Measurements from ENCODE around the gene SLAMF1.

The SLAMF1 gene

GRCh38 chr1:160625321-160625720, 21.5 kb downstream of the SLAMF1 start:
- H3K4me3 ChIP-seq (replicated peaks in 1 of 2; ENCODE audit: low read depth in 2 of 2, low read length in 2 of 2) = no peak overlapping the region

DNA sequence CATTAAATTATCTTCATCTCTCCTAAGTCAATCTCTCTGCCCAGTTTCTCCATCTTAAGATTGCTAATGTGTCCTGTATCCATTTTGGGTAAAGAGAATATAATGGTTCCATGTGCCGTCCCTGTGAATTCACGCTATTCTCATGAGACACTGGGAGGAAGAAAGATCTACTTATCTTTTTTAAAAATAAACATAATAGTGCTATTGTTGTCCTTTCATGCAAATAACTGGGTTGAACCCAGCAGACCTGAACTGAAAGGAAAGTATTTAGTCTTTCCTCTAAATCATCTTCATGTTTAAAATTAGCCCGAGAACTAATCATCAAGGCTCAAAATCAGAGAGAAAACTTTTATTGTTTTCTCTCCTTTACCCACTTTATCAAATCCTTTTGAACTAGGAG, 22.4 kb downstream of the SLAMF1 start:
- no peak overlapping the region for H3K4me3 ChIP-seq (replicated peaks in 1 of 2; ENCODE audit: low read depth in 2 of 2, low read length in 2 of 2)
- TF ChIP-seq, protein P1, sequence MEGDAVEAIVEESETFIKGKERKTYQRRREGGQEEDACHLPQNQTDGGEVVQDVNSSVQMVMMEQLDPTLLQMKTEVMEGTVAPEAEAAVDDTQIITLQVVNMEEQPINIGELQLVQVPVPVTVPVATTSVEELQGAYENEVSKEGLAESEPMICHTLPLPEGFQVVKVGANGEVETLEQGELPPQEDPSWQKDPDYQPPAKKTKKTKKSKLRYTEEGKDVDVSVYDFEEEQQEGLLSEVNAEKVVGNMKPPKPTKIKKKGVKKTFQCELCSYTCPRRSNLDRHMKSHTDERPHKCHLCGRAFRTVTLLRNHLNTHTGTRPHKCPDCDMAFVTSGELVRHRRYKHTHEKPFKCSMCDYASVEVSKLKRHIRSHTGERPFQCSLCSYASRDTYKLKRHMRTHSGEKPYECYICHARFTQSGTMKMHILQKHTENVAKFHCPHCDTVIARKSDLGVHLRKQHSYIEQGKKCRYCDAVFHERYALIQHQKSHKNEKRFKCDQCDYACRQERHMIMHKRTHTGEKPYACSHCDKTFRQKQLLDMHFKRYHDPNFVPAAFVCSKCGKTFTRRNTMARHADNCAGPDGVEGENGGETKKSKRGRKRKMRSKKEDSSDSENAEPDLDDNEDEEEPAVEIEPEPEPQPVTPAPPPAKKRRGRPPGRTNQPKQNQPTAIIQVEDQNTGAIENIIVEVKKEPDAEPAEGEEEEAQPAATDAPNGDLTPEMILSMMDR (IDR thresholded peaks at IDR 0.05; ENCODE audit: low read depth, low read length) = no peak
- DNase-seq (ENCODE audit: low read depth in 2 of 2) = no peak

More at GRCh38 chr1:160625321-160625720, 21.5 kb downstream of the SLAMF1 start:
- TF ChIP-seq, protein P1 (IDR thresholded peaks at IDR 0.05; ENCODE audit: low read depth, low read length) = no peak
- DNase-seq (ENCODE audit: low read depth in 2 of 2) = no peak

DNA sequence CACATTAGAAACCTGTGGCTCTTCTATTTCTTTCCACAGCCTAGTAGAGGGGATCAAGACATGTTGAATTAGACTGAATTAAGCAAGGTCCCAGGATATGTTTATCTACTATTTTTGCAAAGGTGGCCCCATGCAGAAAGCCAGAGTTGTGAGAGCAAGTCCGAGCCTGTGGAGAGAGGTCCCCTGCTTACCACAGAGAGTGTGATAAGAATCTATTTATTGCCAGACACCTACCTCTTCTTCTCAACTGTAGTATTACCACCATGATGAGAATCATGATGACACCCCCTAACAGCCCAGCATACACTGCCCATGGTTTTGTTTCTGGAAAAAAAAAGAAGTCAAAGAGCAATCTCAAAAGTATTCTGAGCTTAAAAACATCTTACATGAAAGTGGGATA, 23.0 kb downstream of the SLAMF1 start:
- TF ChIP-seq, protein P1 (IDR thresholded peaks at IDR 0.05; ENCODE audit: low read depth, low read length) = no peak
- no peak for DNase-seq (ENCODE audit: low read depth in 2 of 2)
- H3K4me3 ChIP-seq (replicated peaks in 1 of 2; ENCODE audit: low read depth in 2 of 2, low read length in 2 of 2) = no peak overlapping the region

GRCh38 chr1:160623227-160623633, 23.6 kb downstream of the SLAMF1 start:
- TF ChIP-seq, protein P1 (IDR thresholded peaks at IDR 0.05; ENCODE audit: low read depth, low read length) = no peak
- no peak overlapping the region for H3K4me3 ChIP-seq (replicated peaks in 1 of 2; ENCODE audit: low read depth in 2 of 2, low read length in 2 of 2)
- DNase-seq (ENCODE audit: low read depth in 2 of 2) = no peak

DNA sequence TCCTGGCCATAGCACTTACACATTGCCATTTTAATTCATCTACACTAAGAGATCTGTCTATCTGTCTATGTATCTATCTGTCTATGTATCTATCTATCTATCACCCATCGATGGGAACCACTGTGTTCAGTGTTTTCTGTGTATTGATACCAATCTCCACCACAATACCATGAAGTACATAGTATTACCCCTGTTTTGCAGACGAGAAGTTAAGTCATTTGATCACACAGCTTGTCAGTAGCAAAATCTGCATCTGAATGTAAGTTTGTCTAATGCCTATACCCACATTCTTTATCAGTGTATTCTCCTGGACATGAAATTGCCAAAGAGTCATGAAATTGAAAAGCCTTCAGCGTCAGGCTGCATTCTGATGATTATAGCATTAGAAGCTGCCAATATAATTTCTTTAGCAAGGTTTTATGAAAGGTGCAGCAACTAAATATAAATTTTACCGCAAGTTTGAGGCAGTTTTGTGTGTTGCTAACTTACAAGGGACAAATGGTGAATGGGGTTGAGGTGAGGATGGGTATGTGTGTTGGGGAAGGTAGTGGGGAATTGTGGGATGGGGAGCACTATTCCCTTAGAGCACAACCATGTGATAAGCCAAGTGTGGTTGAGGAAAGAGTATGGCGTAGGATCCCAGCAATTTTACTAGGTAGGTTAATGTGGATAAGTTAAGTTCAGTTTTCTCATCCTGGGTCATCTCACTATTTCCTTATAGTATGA, 24.2 kb downstream of the SLAMF1 start:
- TF ChIP-seq, protein P1 (IDR thresholded peaks at IDR 0.05; ENCODE audit: low read depth, low read length) = no peak
- DNase-seq (ENCODE audit: low read depth in 2 of 2) = no peak
- no peak overlapping the region for H3K4me3 ChIP-seq (replicated peaks in 1 of 2; ENCODE audit: low read depth in 2 of 2, low read length in 2 of 2)

DNA sequence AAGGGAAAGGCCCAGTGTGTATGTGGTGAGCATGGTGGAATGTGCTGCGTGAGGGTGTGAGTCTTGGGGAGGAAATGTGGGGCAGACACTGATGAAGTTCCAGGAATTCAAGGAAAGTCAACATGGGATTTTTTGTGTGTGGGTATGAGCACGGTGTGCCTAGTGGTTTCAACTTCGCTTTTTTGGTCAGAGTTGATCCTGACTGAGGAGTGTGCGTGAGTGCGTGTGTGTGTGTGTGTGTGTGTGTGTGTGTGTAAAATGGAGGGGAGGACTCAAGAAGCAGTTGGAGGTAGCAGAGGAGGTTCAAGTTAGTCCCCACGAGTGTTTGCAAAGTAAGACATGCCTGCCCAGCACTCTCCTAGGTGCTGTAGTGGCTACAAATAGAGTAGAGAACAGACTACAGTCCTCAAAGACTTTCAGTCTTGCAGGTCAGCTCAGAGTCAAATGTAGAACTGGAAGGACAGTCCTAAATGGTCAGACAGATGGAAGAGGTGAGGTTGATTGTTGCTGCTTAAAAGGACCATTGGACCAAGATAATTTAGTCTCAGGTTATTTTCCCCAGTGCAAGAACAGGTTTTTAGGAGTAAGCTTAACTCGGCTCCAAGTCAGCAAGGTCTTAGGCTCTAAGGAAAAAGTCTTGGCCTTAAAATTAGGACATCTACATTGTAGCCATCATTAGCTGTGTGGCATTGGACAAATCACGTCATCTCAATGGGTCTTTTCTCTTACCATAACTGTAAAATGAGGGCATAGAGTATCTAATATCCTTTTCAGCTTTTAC, 25.0 kb downstream of the SLAMF1 start:
- TF ChIP-seq, protein P1 (IDR thresholded peaks at IDR 0.05; ENCODE audit: low read depth, low read length) = no peak
- no peak for DNase-seq (ENCODE audit: low read depth in 2 of 2)
- H3K4me3 ChIP-seq (replicated peaks in 1 of 2; ENCODE audit: low read depth in 2 of 2, low read length in 2 of 2) = no peak overlapping the region

All from cardiac fibroblast (primary cell).